SK-N-SH treated with all-trans-retinoic acid at 6 μM for 48 hours (cell line): Measurements from ENCODE around the gene AKT2.
"Not testable (repeated sequence)": the region's sequence is repeated elsewhere in the genome, so short reads cannot be mapped to it uniquely, and the experiment has no call there.

Source experiments
- ARNTL ChIP-seq: fragments of 450-650 bp; formaldehyde crosslinking; IDR thresholded peaks from 2 replicates; pipeline ENCODE4 v1.5.0; 2020; ENCODE audit warnings: low read depth, mild to moderate bottlenecking, moderate library complexity, borderline replicate concordance
- CREB5 ChIP-seq: fragments of 250-450 bp; sonication (Bioruptor Pico); IDR thresholded peaks from 2 replicates; pipeline ENCODE4 v1.5.1; 2020; ENCODE audit warnings: low read depth, mild to moderate bottlenecking, moderate library complexity
- CSDC2 ChIP-seq: fragments of 250-450 bp; sonication (Bioruptor Pico); IDR thresholded peaks from 2 replicates; pipeline ENCODE4 v1.5.0; 2020; ENCODE audit warnings: mild to moderate bottlenecking, moderate library complexity
- GLIS3 ChIP-seq: fragments of 250-450 bp; sonication (Bioruptor Pico); IDR thresholded peaks from 2 replicates; pipeline ENCODE4 v1.5.0; 2020; ENCODE audit warnings: mild to moderate bottlenecking, moderate library complexity
- ISL1 ChIP-seq: fragments of 250-450 bp; sonication (Bioruptor Pico); IDR thresholded peaks from 2 replicates; pipeline ENCODE4 v2.1.2; 2022; ENCODE audit warnings: mild to moderate bottlenecking, moderate library complexity
- PATZ1 ChIP-seq: fragments of 250-450 bp; sonication (Bioruptor Pico); IDR thresholded peaks from 2 replicates; pipeline ENCODE4 v1.8.0; 2020; ENCODE audit warnings: mild to moderate bottlenecking, moderate library complexity, borderline replicate concordance
- POU6F1 ChIP-seq: fragments of 250-450 bp; sonication (Bioruptor Pico); IDR thresholded peaks from 2 replicates; pipeline ENCODE4 v1.8.0; 2021; ENCODE audit warnings: low read depth, mild to moderate bottlenecking, moderate library complexity, borderline replicate concordance
- RARB ChIP-seq: fragments of 250-450 bp; sonication (Bioruptor Pico); IDR thresholded peaks from 2 replicates; pipeline ENCODE4 v1.8.0; 2021; ENCODE audit warnings: mild to moderate bottlenecking, moderate library complexity
- TOX ChIP-seq: fragments of 250-450 bp; sonication (Bioruptor Pico); IDR thresholded peaks from 2 replicates; pipeline ENCODE4 v1.8.0; 2021; ENCODE audit warnings: mild to moderate bottlenecking, moderate library complexity, borderline replicate concordance
- ZC3H10 ChIP-seq: fragments of 250-450 bp; sonication (Bioruptor Pico); IDR thresholded peaks from 2 replicates; pipeline ENCODE4 v1.5.1; 2021; ENCODE audit warnings: mild to moderate bottlenecking, moderate library complexity
- ZFP3 ChIP-seq: fragments of 250-450 bp; sonication (Bioruptor Pico); IDR thresholded peaks from 2 replicates; pipeline ENCODE4 v1.5.0; 2020; ENCODE audit warnings: mild to moderate bottlenecking, moderate library complexity
- ZFP30 ChIP-seq: fragments of 450-650 bp; formaldehyde crosslinking; IDR thresholded peaks from 2 replicates; pipeline ENCODE4 v1.5.0; 2022; ENCODE audit warnings: mild to moderate bottlenecking, moderate library complexity
- ZNF70 ChIP-seq: fragments of 450-650 bp; formaldehyde crosslinking; IDR thresholded peaks from 2 replicates; pipeline ENCODE4 v1.5.0; 2020; ENCODE audit warnings: mild to moderate bottlenecking, moderate library complexity
- TF ChIP-seq, protein P1 (sequence below): fragments of 250-450 bp; sonication (Bioruptor Pico); IDR thresholded peaks from 2 replicates; pipeline ENCODE4 v1.5.1; 2021; ENCODE audit warnings: mild to moderate bottlenecking, moderate library complexity

DNA sequence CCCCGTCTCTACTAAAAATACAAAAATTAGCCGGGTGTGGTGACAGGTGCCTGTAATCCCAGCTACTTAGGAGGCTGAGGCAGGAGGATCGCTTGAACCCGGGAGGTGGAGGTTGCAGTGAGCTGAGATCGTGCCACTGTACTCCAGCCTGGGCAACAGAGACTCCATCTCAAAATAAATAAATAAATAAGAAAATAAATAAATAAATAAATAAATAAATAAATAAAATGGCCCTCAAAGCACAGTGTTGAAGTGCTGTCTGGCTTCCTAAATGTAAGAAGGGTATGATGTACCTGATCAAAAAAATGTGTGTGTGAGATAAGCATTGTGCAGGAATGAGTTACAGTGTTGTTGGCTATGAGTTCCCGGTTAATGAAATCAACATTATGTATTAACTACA, 47.9 kb upstream of the AKT2 start:
- TF ChIP-seq ZFP3 (CRISPR knock-in tag); GLIS3; ZC3H10 (CRISPR knock-in tag); RARB (CRISPR knock-in tag); CSDC2 (CRISPR knock-in tag); POU6F1 (CRISPR knock-in tag); TOX (CRISPR knock-in tag); PATZ1; ZFP30 (CRISPR knock-in tag); ARNTL (CRISPR knock-in tag); ZNF70 (CRISPR knock-in tag); ISL1 (CRISPR knock-in tag); CREB5 (CRISPR knock-in tag): not testable (repeated sequence)
- TF ChIP-seq, protein P1, sequence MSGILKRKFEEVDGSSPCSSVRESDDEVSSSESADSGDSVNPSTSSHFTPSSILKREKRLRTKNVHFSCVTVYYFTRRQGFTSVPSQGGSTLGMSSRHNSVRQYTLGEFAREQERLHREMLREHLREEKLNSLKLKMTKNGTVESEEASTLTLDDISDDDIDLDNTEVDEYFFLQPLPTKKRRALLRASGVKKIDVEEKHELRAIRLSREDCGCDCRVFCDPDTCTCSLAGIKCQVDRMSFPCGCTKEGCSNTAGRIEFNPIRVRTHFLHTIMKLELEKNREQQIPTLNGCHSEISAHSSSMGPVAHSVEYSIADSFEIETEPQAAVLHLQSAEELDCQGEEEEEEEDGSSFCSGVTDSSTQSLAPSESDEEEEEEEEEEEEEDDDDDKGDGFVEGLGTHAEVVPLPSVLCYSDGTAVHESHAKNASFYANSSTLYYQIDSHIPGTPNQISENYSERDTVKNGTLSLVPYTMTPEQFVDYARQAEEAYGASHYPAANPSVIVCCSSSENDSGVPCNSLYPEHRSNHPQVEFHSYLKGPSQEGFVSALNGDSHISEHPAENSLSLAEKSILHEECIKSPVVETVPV (CRISPR knock-in tag), result not testable (repeated sequence)
